HCEC 1CT (cell line): ENCODE results near the gene BCL3.

ENCODE experiments used
- DNase-seq: peaks from one replicate; pipeline ENCODE4 v3.0.0-alpha.2; 2017

Gene BCL3

DNA sequence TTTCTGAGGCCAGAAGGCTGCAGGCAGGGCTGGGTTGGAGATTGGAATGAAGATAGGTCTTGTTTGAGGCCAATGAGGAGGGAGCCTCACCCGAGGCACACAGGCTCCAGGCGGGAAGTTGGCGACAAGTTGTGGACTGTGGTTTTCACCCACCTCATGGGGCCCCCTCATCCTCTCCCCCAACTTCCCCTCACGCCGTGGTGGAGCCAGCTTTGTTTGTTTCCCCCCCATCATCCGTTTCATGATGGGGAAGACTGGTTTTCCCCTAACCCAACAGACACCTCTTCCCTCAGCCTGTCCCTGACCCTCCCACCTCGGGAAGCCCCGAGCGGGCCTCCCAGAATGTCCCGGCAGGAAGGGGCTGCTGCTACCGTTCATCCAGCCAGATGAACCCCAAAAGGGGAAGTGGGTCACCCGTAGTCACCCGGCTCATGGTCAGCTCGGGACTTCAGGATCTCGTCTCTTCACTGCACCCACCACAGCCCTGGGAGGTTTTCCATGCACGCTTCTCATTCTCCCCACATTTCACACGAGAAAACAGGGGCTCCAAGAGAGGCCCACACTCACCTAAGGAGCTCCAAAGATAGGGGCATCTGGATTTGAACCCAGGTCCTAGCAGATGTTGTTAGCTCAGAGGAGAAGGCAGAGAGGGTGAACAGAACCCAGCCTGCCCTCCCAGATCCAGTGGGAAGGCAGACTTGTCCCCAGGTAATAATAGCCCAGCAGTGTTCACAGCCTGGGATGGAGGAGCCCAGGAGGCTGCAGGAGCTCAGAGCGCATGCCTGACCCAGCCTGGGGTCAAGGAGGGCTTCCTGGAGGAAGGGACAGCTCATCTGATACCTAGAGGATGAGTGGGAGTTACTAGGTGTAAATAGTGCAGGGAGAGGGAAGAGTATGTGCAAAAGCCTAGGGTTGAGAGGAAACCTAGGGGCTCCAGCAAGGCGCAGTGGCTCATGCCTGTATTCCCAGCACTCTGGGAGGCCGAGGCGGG, 26.1 kb upstream of the BCL3 start:
- DNase-seq, result no peak

- DNase-seq, result no peak
Measured at GRCh38 chr19:44723299-44723951, 25.1 kb upstream of the BCL3 start.

DNA sequence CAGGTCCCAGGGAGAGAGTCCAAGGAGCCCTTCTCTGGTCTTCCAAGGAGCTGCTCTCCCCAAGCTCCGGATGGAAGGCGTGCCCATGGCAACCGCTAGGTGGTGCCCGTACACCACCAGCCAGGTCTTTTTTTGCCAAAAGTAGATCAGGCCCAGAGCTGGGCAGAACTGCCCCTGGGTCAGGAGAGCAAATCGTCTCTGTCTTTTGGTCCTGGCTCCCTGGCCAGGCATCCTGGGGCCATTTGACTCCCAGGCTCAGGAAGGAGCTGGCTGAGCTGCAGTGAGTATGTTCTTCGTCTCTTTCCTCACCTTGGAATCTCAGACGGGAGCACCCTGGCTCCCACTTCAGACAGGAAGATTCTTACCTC, 24.6 kb upstream of the BCL3 start:
- DNase-seq, result peak; percentile 65

DNA sequence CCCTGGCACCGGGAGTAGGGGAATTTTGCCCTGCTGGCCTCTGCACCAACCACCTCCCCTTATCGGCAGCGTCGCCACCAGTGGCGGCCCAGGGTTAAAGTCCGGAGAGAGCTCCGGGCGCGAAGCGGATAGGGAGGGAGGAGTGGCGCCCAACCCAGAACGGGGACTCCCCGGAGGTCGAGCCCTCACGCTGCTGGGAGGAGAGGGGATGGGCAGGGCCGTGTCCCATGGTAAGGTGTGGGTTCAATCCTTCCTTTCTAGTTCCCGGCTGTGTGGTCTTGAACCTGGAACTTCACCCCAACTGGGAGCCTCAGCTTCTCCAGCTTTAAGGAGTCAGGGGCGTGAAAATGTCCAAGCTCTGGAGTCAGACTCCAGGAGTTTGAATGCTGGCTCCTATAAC, 23.3 kb upstream of the BCL3 start:
- DNase-seq, result no peak

DNA sequence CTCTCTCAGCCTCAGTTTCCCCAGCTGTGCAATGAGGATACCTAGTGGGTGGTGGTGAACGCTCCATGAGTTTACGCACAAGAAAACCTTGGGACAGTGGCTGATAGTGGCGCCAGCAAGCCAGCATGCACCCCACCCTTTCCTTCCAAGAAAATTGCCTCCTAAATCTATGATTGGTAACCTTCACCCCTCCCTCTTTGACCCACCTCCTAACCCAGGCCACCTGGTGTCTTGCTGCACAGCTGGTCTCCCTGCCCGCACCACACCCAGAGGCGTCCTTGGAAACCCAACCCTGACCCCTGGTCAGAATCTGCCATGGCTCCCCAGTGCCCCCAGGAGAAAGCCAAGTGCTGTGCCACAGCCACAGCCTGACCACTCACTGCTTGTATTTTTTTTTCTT, 22.8 kb upstream of the BCL3 start:
- DNase-seq, result no peak

- DNase-seq, result no peak
Measured at GRCh38 chr19:44726465-44726864, 22.0 kb upstream of the BCL3 start.

- DNase-seq, result no peak
Measured at GRCh38 chr19:44728178-44728577, 20.3 kb upstream of the BCL3 start.

DNA sequence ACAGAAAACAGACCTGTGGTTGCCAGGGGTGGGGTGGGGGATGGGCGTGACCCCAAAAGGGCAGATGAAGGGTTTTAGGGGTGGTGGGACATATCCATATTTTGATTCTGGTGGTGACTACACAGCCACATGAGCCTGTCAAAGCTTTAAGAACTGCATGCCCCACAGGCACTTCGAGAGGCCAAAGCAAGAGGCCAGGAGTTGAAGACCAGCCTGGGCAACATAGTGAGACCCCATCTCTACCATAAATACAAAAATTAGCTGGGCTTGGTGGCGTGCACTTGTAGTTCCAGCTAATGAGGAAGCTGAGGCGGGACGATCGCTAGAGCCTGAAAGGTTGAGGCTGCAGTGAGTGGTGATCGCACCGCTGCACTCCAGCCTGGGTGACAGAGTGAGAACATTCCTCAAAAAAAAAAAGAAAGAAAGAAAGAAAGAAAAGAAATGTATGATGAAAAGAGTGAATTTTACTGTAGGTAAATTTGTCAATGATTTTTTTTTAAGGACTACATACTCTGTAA, 18.9 kb upstream of the BCL3 start:
- DNase-seq, result no peak

DNA sequence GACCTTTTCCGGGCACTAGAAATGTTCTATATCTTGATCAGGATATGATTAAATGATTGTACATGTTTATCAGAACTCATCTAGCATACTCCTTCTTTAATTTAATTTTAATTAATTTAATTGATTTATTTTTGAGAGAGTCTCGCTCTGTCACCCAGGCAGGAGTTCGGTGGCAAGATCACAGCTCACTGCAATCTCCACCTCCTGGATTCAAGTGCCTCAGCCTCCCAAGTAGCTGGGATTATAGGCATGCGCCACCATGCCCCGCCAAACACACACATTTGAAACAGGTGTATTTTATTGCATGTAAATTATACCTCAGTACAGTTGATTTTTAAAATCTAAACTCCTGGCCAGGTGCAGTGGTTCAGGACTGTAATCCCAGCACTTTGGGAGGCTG, 17.4 kb upstream of the BCL3 start:
- no peak for DNase-seq

GRCh38 chr19:44731622-44732021, 16.9 kb upstream of the BCL3 start:
- DNase-seq, result no peak

- no peak for DNase-seq
Measured at GRCh38 chr19:44732235-44733014, 16.1 kb upstream of the BCL3 start.

GRCh38 chr19:44734357-44734756, 14.2 kb upstream of the BCL3 start:
- no peak for DNase-seq

DNA sequence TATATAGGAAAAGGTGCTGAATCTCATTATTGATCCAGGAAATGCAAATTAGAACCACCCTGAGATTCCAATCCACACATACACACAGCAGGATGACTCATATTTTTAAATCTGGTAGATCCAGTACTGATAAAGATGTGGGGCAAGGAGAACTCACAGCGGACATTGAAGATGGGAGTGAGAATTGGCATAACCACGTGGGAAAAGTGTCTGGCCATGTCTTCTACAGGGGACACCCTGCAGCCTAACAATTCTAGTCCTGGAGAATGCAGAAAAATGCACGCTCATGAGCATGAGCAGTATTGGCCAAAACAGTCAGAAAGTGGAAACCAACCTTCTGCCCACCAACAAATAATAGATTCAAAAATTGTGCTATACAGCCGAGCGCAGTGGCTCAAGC, 13.5 kb upstream of the BCL3 start:
- DNase-seq, result no peak

DNA sequence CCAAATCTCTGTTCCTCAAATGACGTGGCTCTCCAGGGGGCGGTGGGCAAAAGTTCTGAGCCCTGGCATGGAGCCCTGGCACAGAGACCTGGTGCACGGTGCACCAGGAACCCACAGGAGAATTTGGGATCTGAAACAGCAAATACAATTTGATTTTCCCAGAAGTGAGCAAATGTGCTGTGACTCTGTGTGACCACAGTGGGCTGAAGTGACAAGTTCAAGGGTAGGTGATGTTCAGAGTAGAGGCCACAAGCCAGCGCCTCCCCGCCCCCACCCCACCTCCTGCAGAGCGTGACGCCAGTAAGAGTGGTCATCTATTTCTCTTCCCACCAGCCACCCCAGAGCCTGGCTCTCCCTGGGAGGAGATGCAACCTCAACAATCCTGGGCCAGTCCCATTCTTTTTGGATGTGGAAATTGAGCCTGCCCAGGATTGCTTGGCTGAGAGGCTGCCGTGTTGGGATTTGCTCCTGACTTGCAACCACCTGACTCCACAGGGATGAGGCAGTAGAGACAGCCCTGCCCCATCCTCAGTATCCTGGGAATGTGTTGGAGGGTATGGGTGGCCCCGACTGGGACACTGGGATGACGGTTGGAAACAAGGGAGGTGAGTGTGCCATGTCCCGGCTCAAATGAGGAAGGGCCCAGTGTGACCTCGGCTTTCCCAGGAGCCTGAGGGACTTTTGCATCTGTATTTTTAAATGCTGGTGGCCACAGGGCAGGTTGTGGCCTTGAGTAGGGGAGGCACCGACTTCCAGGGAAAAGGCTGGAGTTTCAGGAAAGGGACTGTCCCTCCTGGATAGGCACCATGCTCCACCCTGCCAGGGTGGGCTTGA, 11.1 kb upstream of the BCL3 start:
- DNase-seq, result no peak

DNA sequence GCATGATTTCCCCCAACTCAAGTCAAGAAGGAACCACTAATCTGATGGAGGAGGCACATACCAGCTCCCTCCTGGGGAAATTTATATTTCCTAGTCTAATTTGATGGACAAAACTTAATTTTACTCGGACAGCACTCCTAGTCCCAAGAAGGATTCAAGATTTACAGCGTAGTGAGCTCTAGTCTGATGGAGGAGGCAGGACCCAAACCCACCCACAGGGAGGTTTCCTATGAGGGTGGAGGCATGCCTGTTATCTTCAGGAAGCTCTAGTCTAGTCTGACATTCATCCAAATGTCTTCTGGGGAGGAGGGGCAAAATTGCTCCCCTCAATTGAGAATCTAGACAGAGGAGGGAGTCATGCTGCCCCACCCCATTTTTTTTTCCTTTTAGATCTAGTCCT, 10.4 kb upstream of the BCL3 start:
- no peak for DNase-seq

DNA sequence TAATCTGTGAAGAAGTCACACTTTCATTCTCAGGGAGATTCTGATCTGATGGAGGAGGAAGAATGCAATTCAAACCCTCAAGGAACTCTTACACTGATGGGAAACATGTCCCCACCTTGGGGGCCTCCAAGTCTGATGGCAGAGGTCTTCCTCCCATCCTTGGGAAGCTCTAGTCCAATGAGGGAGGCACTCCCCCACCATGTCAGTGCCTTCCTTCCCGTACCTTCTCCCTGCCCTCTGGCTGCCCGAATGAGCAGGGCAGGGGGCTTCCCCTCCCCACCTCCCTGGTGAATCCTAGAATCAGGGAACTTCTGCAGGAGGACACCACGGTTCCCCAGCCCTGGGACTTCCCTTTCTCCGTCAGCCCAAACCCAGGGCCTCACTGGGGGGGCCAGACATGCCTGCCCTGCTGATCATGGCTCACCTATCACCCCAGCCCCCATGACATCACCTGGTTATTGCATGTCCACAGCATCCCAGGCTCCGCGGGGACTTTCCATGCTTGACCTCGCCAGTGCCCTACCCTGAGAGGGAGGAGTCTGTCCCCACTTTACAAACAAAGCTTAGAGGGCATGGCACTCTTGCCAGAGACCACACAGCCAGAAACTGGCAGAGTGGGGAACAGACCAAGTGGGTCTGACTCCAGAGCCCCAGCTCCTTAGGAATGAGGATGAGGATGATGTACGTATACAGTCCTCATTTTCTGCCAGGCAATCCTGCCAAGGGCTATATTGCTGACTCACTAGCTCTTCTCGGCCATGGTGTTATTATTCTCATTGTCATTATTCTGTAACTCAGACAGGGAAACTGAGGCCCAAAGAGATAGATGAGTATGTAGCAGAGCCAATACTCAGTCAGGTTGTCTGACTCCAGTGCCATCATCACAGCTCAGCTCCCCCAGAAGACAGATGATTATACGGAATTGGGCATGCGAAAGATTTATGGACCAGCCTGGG, 9.6 kb upstream of the BCL3 start:
- DNase-seq, result no peak

DNA sequence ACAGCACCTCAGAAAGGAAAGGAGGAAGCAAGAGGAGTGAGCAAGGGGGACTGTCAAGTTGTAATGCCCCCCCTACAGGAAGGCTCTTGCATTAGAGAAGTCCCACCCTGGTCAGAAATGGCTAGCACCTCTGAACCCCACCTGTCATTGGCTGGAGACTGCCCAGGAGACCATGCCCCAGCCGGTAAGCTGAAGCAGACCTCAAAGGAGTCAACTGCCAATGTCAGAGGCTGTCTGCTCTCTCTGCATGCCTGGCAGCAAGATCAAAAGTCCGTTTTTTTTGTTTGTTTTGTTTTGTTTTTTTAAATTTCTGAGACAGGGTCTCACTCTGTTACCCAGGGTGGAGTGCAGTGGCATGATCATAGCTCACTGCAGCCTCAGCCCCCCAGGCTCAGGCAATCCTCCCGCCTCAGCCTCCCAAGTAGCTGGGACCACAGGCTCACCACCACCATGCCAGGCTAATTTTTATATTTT, 8.1 kb upstream of the BCL3 start:
- DNase-seq, result no peak

DNA sequence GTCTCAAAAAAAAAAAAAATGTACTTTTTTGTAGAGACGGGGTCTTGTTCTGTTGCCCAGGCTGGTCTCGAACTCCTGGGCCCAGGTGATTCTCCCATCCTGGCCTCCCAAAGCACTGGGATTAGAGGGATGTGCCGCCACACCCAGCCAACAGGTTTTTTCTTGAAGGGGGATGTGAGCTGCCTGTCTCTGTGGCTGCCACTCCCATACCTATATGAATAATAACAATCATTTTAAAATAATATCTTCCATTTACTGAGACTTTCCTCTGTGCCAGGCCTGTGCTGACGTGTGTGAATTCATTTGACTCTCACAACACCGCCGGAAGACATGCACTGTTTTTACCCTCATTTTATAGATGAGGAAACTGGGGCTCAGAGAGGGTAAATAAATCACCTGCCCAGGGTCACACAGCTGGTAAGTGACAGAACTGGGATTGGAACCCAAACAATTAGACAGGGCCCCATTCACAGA, 7.2 kb upstream of the BCL3 start:
- DNase-seq, result no peak

GRCh38 chr19:44741841-44742329, 6.6 kb upstream of the BCL3 start:
- DNase-seq, result peak; percentile 99

GRCh38 chr19:44742330-44743061, 6.0 kb upstream of the BCL3 start:
- DNase-seq, result peak; percentile 65
